Transverse colon (tissue), 4 donors: ENCODE measurements around the gene SAPCD1.

Experiments used
- EP300 ChIP-seq: sonication (generic); formaldehyde crosslinking; IDR thresholded peaks from one replicate; pipeline ENCODE4 v1.6.1; 2017; ENCODE audit warnings: antibody characterized with exemption, low read depth
- POLR2AphosphoS5 ChIP-seq, 3 donors: sonication (generic); formaldehyde crosslinking; IDR thresholded peaks; one replicate each; pipeline ENCODE4 v1.6.1; 2016; ENCODE audit warnings: antibody characterized with exemption in 3 of 3
- TF ChIP-seq, protein P1 (sequence below), 5 experiments: fragments of 200-600 bp in 3 of 5; fragments of 450-650 bp in 2 of 5; sonication (generic) in 3 of 5; IDR thresholded peaks; 1 replicate in 2 of 5; 2 replicates in 3 of 5; pipeline ENCODE4 v1.5.1; 2016 to 2017; ENCODE audit warnings: antibody characterized with exemption in 5 of 5, inconsistent platforms in 3 of 5, mild to moderate bottlenecking in 2 of 5, moderate library complexity in 1 of 5

DNA sequence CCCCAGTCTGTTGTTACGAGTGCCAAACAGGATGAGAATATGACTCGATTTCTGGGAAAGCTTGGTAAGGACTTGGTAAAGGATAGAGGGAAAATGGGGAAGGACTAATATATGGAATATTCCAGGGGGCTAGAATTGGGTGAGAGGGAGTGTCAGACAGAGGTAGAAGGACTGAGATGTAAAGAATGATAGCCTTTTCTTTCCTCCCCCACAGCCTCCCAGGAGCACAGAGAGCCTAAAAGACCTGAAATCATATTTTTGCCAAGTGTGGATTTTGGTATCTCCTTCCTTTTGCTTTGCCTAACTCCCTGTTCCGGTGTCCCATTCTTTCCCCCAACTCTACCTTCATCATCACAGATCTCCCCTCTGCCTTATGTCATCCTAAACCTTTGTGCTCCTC is 19.6 kb upstream of the SAPCD1 start:
- TF ChIP-seq, protein P1, sequence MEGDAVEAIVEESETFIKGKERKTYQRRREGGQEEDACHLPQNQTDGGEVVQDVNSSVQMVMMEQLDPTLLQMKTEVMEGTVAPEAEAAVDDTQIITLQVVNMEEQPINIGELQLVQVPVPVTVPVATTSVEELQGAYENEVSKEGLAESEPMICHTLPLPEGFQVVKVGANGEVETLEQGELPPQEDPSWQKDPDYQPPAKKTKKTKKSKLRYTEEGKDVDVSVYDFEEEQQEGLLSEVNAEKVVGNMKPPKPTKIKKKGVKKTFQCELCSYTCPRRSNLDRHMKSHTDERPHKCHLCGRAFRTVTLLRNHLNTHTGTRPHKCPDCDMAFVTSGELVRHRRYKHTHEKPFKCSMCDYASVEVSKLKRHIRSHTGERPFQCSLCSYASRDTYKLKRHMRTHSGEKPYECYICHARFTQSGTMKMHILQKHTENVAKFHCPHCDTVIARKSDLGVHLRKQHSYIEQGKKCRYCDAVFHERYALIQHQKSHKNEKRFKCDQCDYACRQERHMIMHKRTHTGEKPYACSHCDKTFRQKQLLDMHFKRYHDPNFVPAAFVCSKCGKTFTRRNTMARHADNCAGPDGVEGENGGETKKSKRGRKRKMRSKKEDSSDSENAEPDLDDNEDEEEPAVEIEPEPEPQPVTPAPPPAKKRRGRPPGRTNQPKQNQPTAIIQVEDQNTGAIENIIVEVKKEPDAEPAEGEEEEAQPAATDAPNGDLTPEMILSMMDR (IDR thresholded peaks at IDR 0.05): no peak
- TF ChIP-seq EP300: no peak
- TF ChIP-seq POLR2AphosphoS5 (IDR thresholded peaks at IDR 0.05): no peak
